Hepatocyte (in vitro differentiated cells): ENCODE data around the gene TMEM170B.

Source experiments
- CTCF ChIP-seq: fragments of 200-600 bp; sonication (generic); IDR thresholded peaks from 2 replicates; pipeline ENCODE4 v1.5.1; 2016; ENCODE audit warnings: antibody characterized with exemption, mild to moderate bottlenecking; ENCODE audit not compliant: poor library complexity
- EZH2 ChIP-seq: fragments of 200-600 bp; sonication (generic); IDR thresholded peaks from 2 replicates; pipeline ENCODE4 v1.6.1; 2016; ENCODE audit warnings: antibody characterized with exemption, mild to moderate bottlenecking, borderline replicate concordance
- EZH2phosphoT487 ChIP-seq: fragments of 200-600 bp; sonication (generic); IDR thresholded peaks from one replicate; pipeline ENCODE4 v1.6.1; 2018; ENCODE audit warnings: antibody characterized with exemption, mild to moderate bottlenecking, low read depth, moderate library complexity; ENCODE audit not compliant: unreplicated experiment, severe bottlenecking

GRCh38 chr6:11593096-11593495, 55.5 kb downstream of the TMEM170B start:
- no peak for TF ChIP-seq EZH2phosphoT487
- TF ChIP-seq EZH2 = no peak
- no peak for TF ChIP-seq CTCF
